ENCODE results near the gene MDH2.
"Not testable (repeated sequence)": the region's sequence is repeated elsewhere in the genome, so short reads cannot be mapped to it uniquely, and the experiment has no call there.

Gene MDH2

DNA sequence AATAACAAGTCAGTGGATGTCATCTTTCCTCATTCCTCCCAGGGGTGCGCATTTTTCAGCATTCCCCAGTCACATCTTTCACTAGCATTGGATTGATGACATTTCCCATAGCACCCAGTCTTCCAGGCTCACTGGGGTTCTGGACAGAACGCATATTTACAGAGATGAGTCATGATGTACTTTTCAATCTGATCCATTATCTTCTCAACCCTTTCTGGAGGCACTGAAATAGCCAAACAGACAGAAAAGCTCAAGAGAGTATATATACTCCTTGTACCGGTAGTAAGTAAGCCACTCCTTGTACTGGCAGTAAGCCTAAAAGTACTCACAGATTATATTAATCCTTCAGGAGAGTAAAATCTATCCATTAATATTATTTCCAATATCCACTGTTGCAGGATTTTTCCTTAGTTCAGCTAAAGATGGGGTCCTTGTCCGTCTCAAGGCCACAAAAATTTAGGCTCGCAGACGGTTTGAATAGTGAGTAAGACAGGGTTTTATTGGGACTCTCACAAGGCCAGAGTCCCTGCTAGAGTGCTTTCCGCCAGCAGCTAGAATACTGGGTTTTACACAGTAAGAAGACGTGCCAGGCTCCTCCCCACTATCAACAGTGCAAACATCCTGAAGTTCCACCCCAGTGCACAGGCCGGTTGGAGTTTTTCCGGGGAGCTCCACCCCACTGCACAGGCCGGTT lies 60.8 kb downstream of the MDH2 start:
- no peak for DNase-seq (ENCODE audit: low read depth)

DNA sequence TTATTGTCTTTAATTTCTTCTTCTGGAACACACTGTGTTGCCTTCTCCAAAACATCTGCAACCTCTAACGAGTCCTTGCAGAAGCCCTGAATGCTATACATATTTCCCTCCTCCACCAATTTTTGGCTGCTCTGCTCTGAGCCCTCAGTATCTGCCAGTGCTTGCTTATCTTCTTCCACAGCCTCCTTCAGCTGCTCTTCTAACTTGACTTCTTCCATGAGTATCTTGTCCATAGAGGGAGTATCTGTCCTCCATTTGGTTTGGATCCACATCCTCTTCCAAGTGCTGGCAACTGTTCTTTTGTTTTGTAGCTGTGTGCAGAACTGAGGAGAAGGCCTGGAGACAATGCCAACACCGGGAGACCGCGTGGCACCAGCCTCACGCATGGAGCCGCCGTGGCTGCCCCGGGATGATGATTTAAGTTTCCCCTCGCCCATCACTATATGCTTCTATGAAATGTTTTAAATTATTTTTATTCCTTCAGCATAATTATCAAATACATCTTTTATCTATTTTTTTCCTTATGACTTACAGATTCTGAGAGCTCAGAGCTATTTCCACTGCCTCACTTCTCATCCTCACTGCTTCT lies 65.2 kb downstream of the MDH2 start:
- DNase-seq (ENCODE audit: low read depth): not testable (repeated sequence)

DNA sequence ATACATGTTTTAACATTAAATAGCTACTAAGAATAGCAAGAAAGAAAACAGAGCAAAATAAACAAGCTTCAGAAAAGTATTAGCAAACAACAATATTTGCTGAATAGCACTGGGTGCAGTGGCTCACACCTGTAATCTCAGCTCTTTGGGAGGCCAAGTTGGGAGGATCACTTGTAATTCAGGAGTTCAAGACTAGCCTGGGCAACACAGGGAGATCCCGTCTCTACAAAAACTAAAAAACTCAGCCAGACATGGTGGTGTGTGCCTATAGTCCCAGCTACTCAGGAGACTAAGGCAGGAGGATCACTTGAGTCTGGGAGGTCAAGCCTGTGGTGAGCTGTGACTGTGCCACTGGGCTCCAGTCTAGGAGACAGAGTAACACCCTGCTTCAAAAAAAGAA lies 66.8 kb downstream of the MDH2 start:
- not testable (repeated sequence) for DNase-seq (ENCODE audit: low read depth)
